Transverse colon (tissue), 4 donors: ENCODE measurements around the gene NRXN2.

Experiments
- CTCF ChIP-seq, 5 experiments: fragments of 200-600 bp in 3 of 5; fragments of 450-650 bp in 2 of 5; sonication (generic) in 3 of 5; IDR thresholded peaks; 1 replicate in 2 of 5; 2 replicates in 3 of 5; pipeline ENCODE4 v1.5.1; 2016 to 2017; ENCODE audit warnings: antibody characterized with exemption in 5 of 5, inconsistent platforms in 3 of 5, mild to moderate bottlenecking in 2 of 5, moderate library complexity in 1 of 5
- POLR2AphosphoS5 ChIP-seq, 3 donors: sonication (generic); formaldehyde crosslinking; IDR thresholded peaks; one replicate each; pipeline ENCODE4 v1.6.1; 2016; ENCODE audit warnings: antibody characterized with exemption in 3 of 3

- TF ChIP-seq POLR2AphosphoS5 (IDR thresholded peaks at IDR 0.05) (no peak), CTCF (IDR thresholded peaks at IDR 0.05) (no peak)
Measured at GRCh38 chr11:64560139-64560771, 162.7 kb downstream of the NRXN2 start.
